Ascending aorta (tissue), 2 donors: ENCODE data around the gene NTM. TPM values are rescaled to one million over a fixed set of nuclear protein-coding genes. Genes with fewer than 3 reads are reported as not detected.

Experiments used
- DNase-seq, 2 donors: peaks; one replicate each; pipeline ENCODE4 v3.0.0-alpha.2; 2019; ENCODE audit warnings: low spot score in 2 of 2
- H3K27ac ChIP-seq, 2 donors: fragments of 200-600 bp; sonication (generic); one replicate each; pipeline ENCODE4 v1.5.1; 2016 to 2017; ENCODE audit warnings: mild to moderate bottlenecking in 1 of 2
- H3K27me3 ChIP-seq: fragments of 200-600 bp; sonication (generic); one replicate; pipeline ENCODE4 v1.5.1; 2017
- H3K36me3 ChIP-seq, 2 donors: fragments of 200-600 bp; sonication (generic); one replicate each; pipeline ENCODE4 v1.5.1; 2016
- H3K4me1 ChIP-seq, 2 donors: fragments of 200-600 bp; sonication (generic); one replicate each; pipeline ENCODE4 v1.5.1; 2016 to 2017; ENCODE audit warnings: mild to moderate bottlenecking in 1 of 2
- H3K4me3 ChIP-seq, 2 donors: fragments of 200-600 bp; sonication (generic); one replicate each; pipeline ENCODE4 v1.5.1; 2016 to 2017; ENCODE audit warnings: mild to moderate bottlenecking in 1 of 2
- H3K9me3 ChIP-seq, 2 donors: fragments of 200-600 bp; sonication (generic); one replicate each; pipeline ENCODE4 v1.5.1; 2016
- CTCF ChIP-seq, 3 experiments: fragments of 200-600 bp in 2 of 3; fragments of 450-650 bp in 1 of 3; sonication (generic) in 2 of 3; IDR thresholded peaks; one replicate each; pipeline ENCODE4 v1.5.1; 2016 to 2019; ENCODE audit warnings: antibody characterized with exemption in 3 of 3, mild to moderate bottlenecking in 1 of 3, moderate library complexity in 1 of 3
- intact Hi-C: fragments of 100-400 bp; cut with DNase I; formaldehyde crosslinking; loops from one replicate; pipeline ENCODE4 v1.15.1; 2023
- total RNA-seq: library from RNA; depleted of rRNA; stranded (reverse); fragments of >200 nt; gene quantifications from one replicate; pipeline ENCODE4 v1.1.0, GENCODE V29; 2016

The NTM gene
- total RNA-seq, 1 donor from 2014 or later = not detected

GRCh38 chr11:131896978-131897615, 526.7 kb downstream of the NTM start:
- H3K4me3 ChIP-seq = no peak overlapping the region
- no peak overlapping the region for H3K27ac ChIP-seq
- no peaks in the 10 kb centered on the region for H3K27me3 ChIP-seq
- intact Hi-C loops = no loop called here
- no peak for TF ChIP-seq CTCF (IDR thresholded peaks at IDR 0.05)
- H3K4me1 ChIP-seq = no peaks in the 10 kb centered on the region
- H3K36me3 ChIP-seq = no peaks in the 10 kb centered on the region
- DNase-seq = no peak
- H3K9me3 ChIP-seq = no peaks in the 10 kb centered on the region

GRCh38 chr11:131897956-131898355, 527.5 kb downstream of the NTM start:
- Histone ChIP-seq H3K4me3 (no peak overlapping the region), H3K4me1 (no peaks in the 10 kb centered on the region), H3K36me3 (no peaks in the 10 kb centered on the region), H3K9me3 (no peaks in the 10 kb centered on the region), H3K27me3 (no peaks in the 10 kb centered on the region), H3K27ac (no peak overlapping the region)
- no peak for DNase-seq
- no peak for TF ChIP-seq CTCF (IDR thresholded peaks at IDR 0.05)
- intact Hi-C loops = no loop called here

GRCh38 chr11:131898949-131899348, 528.5 kb downstream of the NTM start:
- no peaks in the 10 kb centered on the region for H3K9me3 ChIP-seq
- no peaks in the 10 kb centered on the region for H3K27me3 ChIP-seq
- intact Hi-C loops = no loop called here
- no peak for DNase-seq
- TF ChIP-seq CTCF (IDR thresholded peaks at IDR 0.05) = no peak
- no peaks in the 10 kb centered on the region for H3K4me1 ChIP-seq
- H3K36me3 ChIP-seq = no peaks in the 10 kb centered on the region
- no peak overlapping the region for H3K4me3 ChIP-seq
- no peak overlapping the region for H3K27ac ChIP-seq

GRCh38 chr11:131899950-131900580, 529.6 kb downstream of the NTM start:
- no peak overlapping the region for H3K27ac ChIP-seq
- H3K27me3 ChIP-seq = no peaks in the 10 kb centered on the region
- intact Hi-C loops = no loop called here
- H3K4me3 ChIP-seq = no peak overlapping the region
- H3K4me1 ChIP-seq = no peaks in the 10 kb centered on the region
- no peak for TF ChIP-seq CTCF (IDR thresholded peaks at IDR 0.05)
- no peak for DNase-seq
- H3K9me3 ChIP-seq = no peaks in the 10 kb centered on the region
- no peaks in the 10 kb centered on the region for H3K36me3 ChIP-seq

- Histone ChIP-seq H3K9me3 (no peaks in the 10 kb centered on the region), H3K4me1 (no peaks in the 10 kb centered on the region), H3K36me3 (no peaks in the 10 kb centered on the region), H3K27ac (no peak overlapping the region), H3K27me3 (no peaks in the 10 kb centered on the region), H3K4me3 (no peak overlapping the region)
- no peak for DNase-seq
- no peak for TF ChIP-seq CTCF (IDR thresholded peaks at IDR 0.05)
- intact Hi-C loops = no loop called here
These were observed 532.0 kb downstream of the NTM start for GRCh38 chr11:131902421-131902820.
